Thyroid gland (tissue), 4 donors: Measurements from ENCODE around the gene CTDSP1. TPM values are rescaled to one million over a fixed set of nuclear protein-coding genes. Genes with fewer than 3 reads are reported as not detected.
A peak's percentile ranks its signal among the peaks of the same experiment; 100 is the strongest.

Experiments used
- DNase-seq, 2 donors: peaks; one replicate each; pipeline ENCODE4 v3.0.0-alpha.2; 2019
- H3K27ac ChIP-seq, 3 donors: fragments of 200-600 bp; sonication (generic); 1 replicate in 2 of 3; 2 replicates in 1 of 3; pipeline ENCODE4 v1.5.1; 2016 to 2019; ENCODE audit warnings: mild to moderate bottlenecking in 1 of 3, moderate library complexity in 1 of 3
- H3K27me3 ChIP-seq: fragments of 200-600 bp; sonication (generic); one replicate; pipeline ENCODE4 v1.5.1; 2019
- H3K36me3 ChIP-seq, 2 donors: fragments of 200-600 bp; sonication (generic); one replicate each; pipeline ENCODE4 v1.5.1; 2016 to 2019
- H3K4me1 ChIP-seq, 2 donors: fragments of 200-600 bp; sonication (generic); one replicate each; pipeline ENCODE4 v1.5.1; 2017 to 2019
- H3K4me3 ChIP-seq, 3 donors: fragments of 200-600 bp; sonication (generic); replicated peaks in 1 of 3; 1 replicate in 2 of 3; 2 replicates in 1 of 3; pipeline ENCODE4 v1.5.1; 2016; ENCODE audit warnings: mild to moderate bottlenecking in 1 of 3
- H3K9me3 ChIP-seq: fragments of 200-600 bp; sonication (generic); one replicate; pipeline ENCODE4 v1.5.1; 2017
- POLR2A ChIP-seq, 2 donors: fragments of 450-650 bp; IDR thresholded peaks; one replicate each; pipeline ENCODE4 v1.6.1; 2017; ENCODE audit warnings: antibody characterized with exemption in 2 of 2, mild to moderate bottlenecking in 2 of 2, moderate library complexity in 1 of 2
- WGBS, 2 donors: methylation state at CpG; one replicate each; pipeline ENCODE4 v1.1.5; 2017; 5-methylcytosine and 5-hydroxymethylcytosine counted together
- intact Hi-C: fragments of 100-400 bp; cut with DNase I; formaldehyde crosslinking; loops from one replicate; pipeline ENCODE4 v1.15.1; 2023
- total RNA-seq, 4 donors: library from RNA; depleted of rRNA; stranded (reverse); fragments of >200 nt; gene quantifications; one replicate each; pipeline ENCODE4 v1.2.3, GENCODE V29; 2016
- TF ChIP-seq, protein P1 (sequence below), 6 experiments: fragments of 200-600 bp in 3 of 6; fragments of 450-650 bp in 3 of 6; sonication (generic) in 3 of 6; IDR thresholded peaks; one replicate each; pipeline ENCODE4 v1.5.1; 2016 to 2019; ENCODE audit warnings: antibody characterized with exemption in 6 of 6, mild to moderate bottlenecking in 2 of 6, inconsistent platforms in 1 of 6, moderate library complexity in 1 of 6

The CTDSP1 gene
- total RNA-seq, 4 donors from 2014 or later: 105 to 152 (median 127) TPM

DNA sequence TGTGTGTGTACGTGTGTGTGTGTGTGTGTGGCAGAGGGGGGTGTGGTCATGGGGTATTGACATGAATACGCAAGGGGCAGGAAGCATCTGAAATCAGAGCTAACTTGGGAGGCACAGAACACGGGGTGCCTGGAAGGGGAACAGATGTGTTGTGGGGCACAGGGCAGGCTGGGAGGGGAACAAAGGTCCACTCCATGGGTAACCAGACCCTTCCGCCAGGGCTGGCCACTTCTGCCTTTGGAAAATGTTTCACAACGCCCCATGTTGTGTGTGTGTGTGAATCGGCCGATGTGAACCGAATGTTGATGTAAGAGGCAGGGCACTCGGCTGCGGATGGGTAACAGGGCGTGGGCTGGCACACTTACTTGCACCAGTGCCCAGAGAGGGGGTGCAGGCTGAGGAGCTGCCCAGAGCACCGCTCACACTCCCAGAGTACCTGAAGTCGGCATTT lies 17.7 kb upstream of the CTDSP1 start, which contains the start of gene SLC11A1:
Gene SLC11A1 (plus strand): TSS at position 358 of the 451 bp plus-strand sequence. CDS start 96 bp downstream, outside the sequence.
- Histone ChIP-seq H3K9me3 (no peaks in the 10 kb centered on the region), H3K4me3 (no peak within 1 kb of the TSS), H3K27ac (peak within 1 kb of the TSS; percentile 41 to 81 (median 45)), H3K36me3 (no peaks in the 10 kb centered on the region), H3K4me1 (peaks cover 14 to 25% of the 10 kb centered on the region in 2 donors), H3K27me3 (no peaks in the 10 kb centered on the region)
- DNase-seq: peak; percentile 96 to 98
- WGBS, 2 donors: 37 to 48% methylated on average over 13 of the region's 13 CpGs
- intact Hi-C loops: no loop called here
- TF ChIP-seq, protein P1, sequence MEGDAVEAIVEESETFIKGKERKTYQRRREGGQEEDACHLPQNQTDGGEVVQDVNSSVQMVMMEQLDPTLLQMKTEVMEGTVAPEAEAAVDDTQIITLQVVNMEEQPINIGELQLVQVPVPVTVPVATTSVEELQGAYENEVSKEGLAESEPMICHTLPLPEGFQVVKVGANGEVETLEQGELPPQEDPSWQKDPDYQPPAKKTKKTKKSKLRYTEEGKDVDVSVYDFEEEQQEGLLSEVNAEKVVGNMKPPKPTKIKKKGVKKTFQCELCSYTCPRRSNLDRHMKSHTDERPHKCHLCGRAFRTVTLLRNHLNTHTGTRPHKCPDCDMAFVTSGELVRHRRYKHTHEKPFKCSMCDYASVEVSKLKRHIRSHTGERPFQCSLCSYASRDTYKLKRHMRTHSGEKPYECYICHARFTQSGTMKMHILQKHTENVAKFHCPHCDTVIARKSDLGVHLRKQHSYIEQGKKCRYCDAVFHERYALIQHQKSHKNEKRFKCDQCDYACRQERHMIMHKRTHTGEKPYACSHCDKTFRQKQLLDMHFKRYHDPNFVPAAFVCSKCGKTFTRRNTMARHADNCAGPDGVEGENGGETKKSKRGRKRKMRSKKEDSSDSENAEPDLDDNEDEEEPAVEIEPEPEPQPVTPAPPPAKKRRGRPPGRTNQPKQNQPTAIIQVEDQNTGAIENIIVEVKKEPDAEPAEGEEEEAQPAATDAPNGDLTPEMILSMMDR (IDR thresholded peaks at IDR 0.05): peak in 1 of 6 experiments; percentile 26
- TF ChIP-seq POLR2A (IDR thresholded peaks at IDR 0.05): peak in 1 of 2 donors; percentile 26

DNA sequence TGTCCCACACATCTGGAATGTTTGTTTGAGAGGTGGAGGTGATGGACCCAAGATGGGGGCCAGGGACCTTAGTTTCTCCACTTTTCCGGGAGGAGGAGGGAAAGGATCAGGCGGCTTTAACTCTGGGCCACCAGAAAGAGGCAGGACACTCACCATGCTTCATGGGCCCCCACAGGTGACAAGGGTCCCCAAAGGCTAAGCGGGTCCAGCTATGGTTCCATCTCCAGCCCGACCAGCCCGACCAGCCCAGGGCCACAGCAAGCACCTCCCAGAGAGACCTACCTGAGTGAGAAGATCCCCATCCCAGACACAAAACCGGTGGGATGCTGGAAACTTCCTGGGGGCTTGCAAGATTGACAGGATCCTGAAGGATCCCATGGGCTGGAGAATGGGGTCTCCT lies 16.9 kb upstream of the CTDSP1 start:
- H3K36me3 ChIP-seq: no peaks in the 10 kb centered on the region
- TF ChIP-seq, protein P1 (IDR thresholded peaks at IDR 0.05): no peak
- no peak for TF ChIP-seq POLR2A (IDR thresholded peaks at IDR 0.05)
- peaks cover 14 to 33% of the 10 kb centered on the region in 2 donors for H3K4me1 ChIP-seq
- H3K27me3 ChIP-seq: no peaks in the 10 kb centered on the region
- 94 to 95% methylated on average over 3 to 6 of the region's 6 CpGs for WGBS, 2 donors
- H3K27ac ChIP-seq: peak overlapping the region; percentile 41 to 81 (median 45)
- no peaks in the 10 kb centered on the region for H3K9me3 ChIP-seq
- no peak for DNase-seq
- no peak overlapping the region for H3K4me3 ChIP-seq
- intact Hi-C loops: no loop called here

DNA sequence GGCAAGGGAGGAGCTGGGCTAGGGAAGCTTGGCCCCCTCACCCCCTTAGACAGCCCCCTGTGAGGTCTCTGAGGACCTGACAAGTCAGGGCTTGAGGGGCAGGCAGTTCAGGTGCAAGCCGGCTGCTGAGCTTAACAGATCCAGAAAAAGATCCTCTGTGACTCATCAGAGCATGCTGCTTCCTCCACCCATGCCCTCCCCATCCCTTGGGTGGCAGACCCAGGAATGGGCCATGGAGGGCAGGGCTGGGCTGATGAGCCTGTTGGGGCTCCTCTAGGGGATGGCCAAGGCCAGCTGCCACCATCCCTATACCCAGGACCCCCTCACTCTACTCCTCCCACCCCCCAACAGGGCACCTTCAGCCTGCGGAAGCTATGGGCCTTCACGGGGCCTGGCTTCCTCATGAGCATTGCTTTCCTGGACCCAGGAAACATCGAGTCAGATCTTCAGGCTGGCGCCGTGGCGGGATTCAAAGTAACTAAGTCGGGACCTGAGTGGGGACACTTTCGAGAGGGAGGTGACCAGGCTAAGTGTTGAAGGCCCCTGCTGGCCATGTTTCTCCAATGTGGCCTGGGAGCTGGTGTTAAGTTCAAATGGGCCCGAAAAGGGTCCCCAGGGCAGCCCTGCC lies 15.7 kb upstream of the CTDSP1 start:
- Histone ChIP-seq H3K27ac (peak overlapping the region in 1 of 3 donors; percentile 17), H3K4me1 (peaks cover 14 to 36% of the 10 kb centered on the region in 2 donors), H3K27me3 (no peaks in the 10 kb centered on the region), H3K4me3 (no peak overlapping the region), H3K36me3 (no peaks in the 10 kb centered on the region), H3K9me3 (no peaks in the 10 kb centered on the region)
- no peak for DNase-seq
- intact Hi-C loops: no loop called here
- 89 to 97% methylated on average over 5 to 10 of the region's 10 CpGs for WGBS, 2 donors
- TF ChIP-seq POLR2A (IDR thresholded peaks at IDR 0.05): no peak

DNA sequence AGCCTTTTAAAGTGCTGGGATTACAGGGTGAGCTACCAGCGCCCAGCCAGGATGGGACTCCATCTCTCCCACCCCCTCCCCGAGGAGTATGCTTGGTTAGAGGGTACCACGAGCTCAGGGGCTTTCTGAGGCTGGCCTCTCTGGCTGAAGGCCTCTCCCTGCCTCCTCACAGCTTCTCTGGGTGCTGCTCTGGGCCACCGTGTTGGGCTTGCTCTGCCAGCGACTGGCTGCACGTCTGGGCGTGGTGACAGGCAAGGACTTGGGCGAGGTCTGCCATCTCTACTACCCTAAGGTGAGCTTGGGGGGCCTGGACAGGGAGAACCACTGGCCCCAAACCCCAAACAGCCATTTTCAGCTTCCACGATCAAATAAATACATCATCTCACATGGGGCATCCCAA lies 14.7 kb upstream of the CTDSP1 start:
- no peak overlapping the region for H3K27ac ChIP-seq
- intact Hi-C loops: no loop called here
- H3K36me3 ChIP-seq: no peaks in the 10 kb centered on the region
- DNase-seq: no peak
- TF ChIP-seq POLR2A (IDR thresholded peaks at IDR 0.05): no peak
- 89 to 90% methylated on average over 9 of the region's 9 CpGs for WGBS, 2 donors
- H3K27me3 ChIP-seq: no peaks in the 10 kb centered on the region
- H3K9me3 ChIP-seq: no peaks in the 10 kb centered on the region
- no peak overlapping the region for H3K4me3 ChIP-seq
- H3K4me1 ChIP-seq: peaks cover 10 to 30% of the 10 kb centered on the region in 2 donors

DNA sequence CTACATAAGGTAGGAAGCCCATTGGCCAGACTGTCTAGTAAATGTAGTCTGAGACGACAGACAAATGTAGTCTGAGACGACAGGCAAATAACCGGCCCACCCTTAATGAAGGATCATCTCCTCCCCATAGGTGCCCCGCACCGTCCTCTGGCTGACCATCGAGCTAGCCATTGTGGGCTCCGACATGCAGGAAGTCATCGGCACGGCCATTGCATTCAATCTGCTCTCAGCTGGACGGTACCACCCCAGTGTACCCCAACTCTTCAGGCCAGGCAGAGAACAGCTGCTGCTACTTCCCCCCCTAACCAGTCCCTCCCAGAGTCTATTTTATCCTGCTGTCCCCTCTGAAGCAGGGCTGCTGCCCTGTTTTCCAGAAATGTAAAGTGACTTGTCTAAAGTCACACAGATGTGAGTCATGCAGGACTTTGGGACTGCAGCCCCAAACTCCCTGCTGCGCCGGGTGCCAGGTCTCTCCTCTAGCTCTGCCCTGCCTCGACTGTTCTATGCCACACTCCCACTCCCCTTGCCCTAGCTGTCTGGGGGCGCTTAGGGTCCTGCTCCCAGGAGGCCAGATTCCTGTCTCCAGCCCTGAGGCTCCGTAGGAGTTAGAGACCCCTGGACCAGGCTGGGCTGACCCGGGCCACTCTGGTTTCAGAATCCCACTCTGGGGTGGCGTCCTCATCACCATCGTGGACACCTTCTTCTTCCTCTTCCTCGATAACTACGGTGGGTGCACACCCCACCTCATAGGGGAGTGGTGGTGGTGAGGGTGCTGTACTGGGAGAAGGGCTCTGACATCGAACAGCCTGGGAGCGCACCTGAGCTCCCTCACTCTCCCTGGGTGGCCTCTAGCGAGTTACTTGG lies 12.9 kb upstream of the CTDSP1 start:
- Histone ChIP-seq H3K4me3 (no peak overlapping the region), H3K27me3 (no peaks in the 10 kb centered on the region), H3K4me1 (peaks cover 6 to 26% of the 10 kb centered on the region in 2 donors), H3K36me3 (no peaks in the 10 kb centered on the region), H3K9me3 (no peaks in the 10 kb centered on the region), H3K27ac (peak overlapping the region in 1 of 3 donors; percentile 52)
- 70 to 73% methylated on average over 23 of the region's 23 CpGs for WGBS, 2 donors
- intact Hi-C loops: no loop called here
- DNase-seq: no peak
- TF ChIP-seq, protein P1 (IDR thresholded peaks at IDR 0.05): no peak
- TF ChIP-seq POLR2A (IDR thresholded peaks at IDR 0.05): no peak
